ENCODE data around the gene NEUROD2.

The NEUROD2 gene

DNA sequence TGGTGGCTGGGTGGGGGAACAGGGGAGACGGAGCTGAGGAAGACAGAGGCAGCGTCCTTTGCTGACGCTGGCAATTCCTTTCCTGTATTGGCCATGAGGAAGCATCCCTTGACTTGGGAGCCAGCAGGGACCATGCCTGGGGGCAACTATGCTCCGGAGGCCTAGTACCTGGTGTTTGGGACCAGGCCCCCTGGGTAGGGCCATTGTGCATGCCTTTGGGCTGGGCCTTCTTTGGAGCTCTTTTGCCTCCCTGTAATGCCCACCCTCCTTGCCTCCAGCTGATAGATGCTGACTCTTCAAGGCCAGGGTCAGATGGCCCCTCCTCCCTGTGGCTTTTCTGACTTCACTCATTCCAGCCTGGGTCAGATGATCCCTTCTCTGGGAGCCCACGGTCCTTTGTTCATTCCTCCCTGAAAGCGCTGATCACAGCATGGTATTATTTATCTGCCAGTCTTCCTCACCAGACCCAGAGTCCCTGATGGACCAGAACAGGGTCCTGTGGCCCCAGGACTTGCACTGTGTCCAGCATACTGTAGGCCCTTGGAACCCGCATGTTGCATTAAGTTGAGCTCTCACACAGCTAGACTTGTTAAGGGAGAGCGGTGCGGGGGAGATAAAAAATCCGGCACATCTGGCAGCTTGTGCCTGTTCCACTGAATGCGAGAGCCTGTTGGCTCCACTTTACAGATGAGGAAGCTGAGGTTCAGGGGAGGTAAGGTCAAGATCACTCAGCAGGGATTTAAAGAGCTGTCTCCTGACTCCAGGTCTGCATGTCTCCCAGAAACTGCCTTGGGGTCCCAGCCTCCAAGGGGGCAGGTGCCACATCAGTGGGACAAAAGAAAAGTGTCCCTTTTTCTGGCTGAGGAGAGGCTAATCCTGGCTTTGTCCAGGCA is 32.1 kb upstream of the NEUROD2 start:
- TF ChIP-seq, protein P1, sequence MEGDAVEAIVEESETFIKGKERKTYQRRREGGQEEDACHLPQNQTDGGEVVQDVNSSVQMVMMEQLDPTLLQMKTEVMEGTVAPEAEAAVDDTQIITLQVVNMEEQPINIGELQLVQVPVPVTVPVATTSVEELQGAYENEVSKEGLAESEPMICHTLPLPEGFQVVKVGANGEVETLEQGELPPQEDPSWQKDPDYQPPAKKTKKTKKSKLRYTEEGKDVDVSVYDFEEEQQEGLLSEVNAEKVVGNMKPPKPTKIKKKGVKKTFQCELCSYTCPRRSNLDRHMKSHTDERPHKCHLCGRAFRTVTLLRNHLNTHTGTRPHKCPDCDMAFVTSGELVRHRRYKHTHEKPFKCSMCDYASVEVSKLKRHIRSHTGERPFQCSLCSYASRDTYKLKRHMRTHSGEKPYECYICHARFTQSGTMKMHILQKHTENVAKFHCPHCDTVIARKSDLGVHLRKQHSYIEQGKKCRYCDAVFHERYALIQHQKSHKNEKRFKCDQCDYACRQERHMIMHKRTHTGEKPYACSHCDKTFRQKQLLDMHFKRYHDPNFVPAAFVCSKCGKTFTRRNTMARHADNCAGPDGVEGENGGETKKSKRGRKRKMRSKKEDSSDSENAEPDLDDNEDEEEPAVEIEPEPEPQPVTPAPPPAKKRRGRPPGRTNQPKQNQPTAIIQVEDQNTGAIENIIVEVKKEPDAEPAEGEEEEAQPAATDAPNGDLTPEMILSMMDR (conservative IDR thresholded peaks at IDR 0.05), result no peak
- TF ChIP-seq ZFX (IDR thresholded peaks at IDR 0.05), result no peak

DNA sequence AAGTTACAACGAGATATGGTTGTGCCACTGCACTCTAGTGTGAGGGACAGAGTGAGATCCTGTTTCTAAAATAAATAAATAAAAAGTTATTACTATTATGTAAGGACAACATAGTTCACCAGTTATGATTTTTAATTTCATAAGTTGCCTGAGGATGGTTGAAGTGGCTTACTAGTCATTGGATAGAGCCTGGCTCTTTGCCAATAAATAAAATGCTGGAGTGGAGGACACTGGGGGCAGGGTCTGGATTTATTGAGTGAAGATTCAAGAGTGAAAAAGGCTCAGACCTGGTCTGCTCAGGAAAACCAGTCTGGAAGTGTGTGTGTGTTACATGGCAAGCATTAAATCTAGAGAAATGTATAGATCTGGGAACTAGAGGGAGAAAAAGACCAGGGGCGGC is 31.3 kb upstream of the NEUROD2 start:
- TF ChIP-seq ZFX (IDR thresholded peaks at IDR 0.05), result no peak
- TF ChIP-seq, protein P1 (conservative IDR thresholded peaks at IDR 0.05), result no peak
- H3K27ac ChIP-seq, result no peak overlapping the region

More for the DNA sequence above, 32.1 kb upstream of the NEUROD2 start:
- H3K27ac ChIP-seq, result no peak overlapping the region

DNA sequence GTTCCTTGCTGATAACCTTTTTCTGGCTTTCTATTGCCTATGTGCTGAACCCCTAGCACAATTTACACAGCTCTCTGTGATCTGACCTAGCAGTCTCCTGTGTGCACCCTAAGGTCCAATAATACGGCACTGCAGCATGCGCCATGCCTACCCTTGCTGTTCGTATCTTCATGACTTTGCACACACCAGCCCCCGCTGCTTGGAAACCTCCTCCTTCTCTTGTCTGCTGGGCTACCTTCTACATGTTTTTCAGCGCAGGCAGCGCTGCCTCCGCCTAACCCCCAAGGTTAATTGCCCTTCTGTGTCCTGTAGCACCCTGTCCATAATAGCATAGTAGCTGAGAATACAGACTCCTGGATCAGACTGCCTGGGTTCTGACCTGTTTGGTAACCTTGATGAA is 30.6 kb upstream of the NEUROD2 start:
- H3K27ac ChIP-seq, result no peak overlapping the region
- TF ChIP-seq, protein P1 (conservative IDR thresholded peaks at IDR 0.05), result no peak
- no peak for TF ChIP-seq ZFX (IDR thresholded peaks at IDR 0.05)

DNA sequence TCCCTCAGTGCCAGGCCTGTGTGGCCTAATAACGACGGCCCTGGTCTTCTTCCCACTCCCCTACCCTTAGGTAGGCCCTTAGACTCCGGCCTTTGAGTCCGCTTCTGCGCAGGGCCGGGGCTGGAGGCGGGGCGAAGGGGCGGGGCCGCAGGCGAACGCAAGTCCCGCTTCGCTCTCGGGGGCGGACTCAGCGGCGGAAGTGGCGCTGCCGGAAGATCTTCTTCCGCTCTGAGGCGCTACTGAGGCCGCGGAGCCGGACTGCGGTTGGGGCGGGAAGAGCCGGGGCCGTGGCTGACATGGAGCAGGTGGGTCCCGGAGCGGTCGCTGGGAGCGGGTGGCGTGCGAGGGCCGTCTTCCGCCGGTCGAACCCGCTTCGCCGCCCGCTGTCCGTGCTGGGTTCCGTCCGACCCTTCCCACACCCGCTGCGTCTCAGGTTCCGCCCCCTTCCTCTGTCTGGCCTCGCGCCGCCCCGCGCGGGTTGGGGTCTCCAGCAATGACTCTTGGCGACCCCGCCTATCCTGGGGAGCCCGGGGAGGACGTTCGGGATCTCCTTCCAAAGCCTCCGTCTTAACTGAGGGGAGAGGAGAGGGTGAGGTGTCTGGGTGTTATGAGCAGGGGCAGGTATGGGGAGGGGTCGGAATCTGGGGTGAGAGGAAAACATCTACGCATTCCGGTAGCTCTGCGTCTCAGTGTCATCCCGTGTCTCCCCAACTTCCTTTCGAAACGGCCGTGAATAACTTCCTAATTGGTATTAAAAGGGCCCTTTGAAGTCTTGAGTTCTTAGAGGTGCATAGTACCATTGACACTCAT is 29.4 kb upstream of the NEUROD2 start, which contains the start of gene STARD3:
Gene STARD3, plus strand, starts transcription at position 218 of the 810 bp plus-strand sequence. CDS start 16,388 bp downstream, outside the sequence.
- TF ChIP-seq, protein P1 (conservative IDR thresholded peaks at IDR 0.05), result no peak
- TF ChIP-seq ZFX (IDR thresholded peaks at IDR 0.05), result peak; percentile 56; the same call in 1 of the 2 replicates
- peak within 1 kb of the TSS; percentile 90 for H3K27ac ChIP-seq

DNA sequence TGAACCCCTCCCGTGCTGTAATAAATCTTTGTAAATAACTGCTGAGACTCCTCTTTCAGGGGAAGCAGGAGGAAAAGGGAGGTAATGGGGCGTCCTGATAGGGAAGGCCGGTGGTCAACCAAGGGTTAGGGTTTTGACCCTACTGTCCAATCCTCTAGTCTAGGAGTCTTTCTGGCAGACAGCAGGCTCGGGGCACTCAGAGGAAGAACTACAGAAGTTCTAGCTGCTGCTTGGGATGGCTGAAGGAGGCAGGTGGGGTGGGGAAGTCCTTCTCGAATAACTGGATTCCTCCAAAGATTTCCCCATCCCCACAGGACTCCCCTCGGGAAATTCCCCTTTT is 28.8 kb upstream of the NEUROD2 start:
- no peak for TF ChIP-seq ZFX (IDR thresholded peaks at IDR 0.05)
- TF ChIP-seq, protein P1 (conservative IDR thresholded peaks at IDR 0.05), result no peak
- peak overlapping the region; percentile 90 for H3K27ac ChIP-seq

DNA sequence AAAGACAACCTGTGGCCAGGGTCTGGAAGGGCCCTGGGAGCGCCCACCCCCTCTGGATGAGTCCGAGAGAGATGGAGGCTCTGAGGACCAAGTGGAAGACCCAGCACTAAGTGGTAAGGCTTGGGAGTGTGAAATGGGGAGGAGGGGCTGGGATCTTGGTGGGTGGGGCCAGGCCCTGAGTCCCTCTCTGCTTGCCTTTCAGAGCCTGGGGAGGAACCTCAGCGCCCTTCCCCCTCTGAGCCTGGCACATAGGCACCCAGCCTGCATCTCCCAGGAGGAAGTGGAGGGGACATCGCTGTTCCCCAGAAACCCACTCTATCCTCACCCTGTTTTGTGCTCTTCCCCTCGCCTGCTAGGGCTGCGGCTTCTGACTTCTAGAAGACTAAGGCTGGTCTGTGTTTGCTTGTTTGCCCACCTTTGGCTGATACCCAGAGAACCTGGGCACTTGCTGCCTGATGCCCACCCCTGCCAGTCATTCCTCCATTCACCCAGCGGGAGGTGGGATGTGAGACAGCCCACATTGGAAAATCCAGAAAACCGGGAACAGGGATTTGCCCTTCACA is 28.0 kb upstream of the NEUROD2 start:
- no peak overlapping the region; the same call in 1 of the 2 replicates for H3K27ac ChIP-seq
- TF ChIP-seq, protein P1 (conservative IDR thresholded peaks at IDR 0.05), result no peak
- no peak for TF ChIP-seq ZFX (IDR thresholded peaks at IDR 0.05)
